SK-N-MC (cell line): ENCODE data around the gene CLIP1.
A peak's percentile ranks its signal among the peaks of the same experiment; 100 is the strongest.
"Not testable (repeated sequence)": the region's sequence is repeated elsewhere in the genome, so short reads cannot be mapped to it uniquely, and the experiment has no call there.

Source experiments
- DNase-seq: peaks from one replicate; pipeline ENCODE4 v3.0.0-alpha.2; 2011; ENCODE audit warnings: low read depth, low spot score
- H3K27ac ChIP-seq: fragments of 200-600 bp; sonication (generic); 2 replicates; pipeline ENCODE4 v1.5.1; 2016; ENCODE audit warnings: mixed run types
- H3K36me3 ChIP-seq: fragments of 200-600 bp; sonication (generic); 2 replicates; pipeline ENCODE4 v1.6.1; 2017; ENCODE audit warnings: antibody characterized with exemption, low read length, mixed read lengths; ENCODE audit not compliant: insufficient read depth
- H3K4me3 ChIP-seq: fragments of 200-600 bp; sonication (generic); 2 replicates; pipeline ENCODE4 v1.5.1; 2016
- H3K9ac ChIP-seq: fragments of 200-600 bp; sonication (generic); 2 replicates; pipeline ENCODE4 v1.8.0; 2017; ENCODE audit warnings: mixed run types, mixed read lengths; ENCODE audit not compliant: insufficient read length
- H3K9me3 ChIP-seq: fragments of 200-600 bp; sonication (generic); 2 replicates; pipeline ENCODE4 v1.6.1; 2017; ENCODE audit warnings: low read depth, mild to moderate bottlenecking, antibody characterized with exemption, low read length, moderate library complexity, mixed read lengths
- EZH2 ChIP-seq: fragments of 200-600 bp; sonication (generic); IDR thresholded peaks from one replicate; pipeline ENCODE4 v1.6.1; 2017; ENCODE audit warnings: antibody characterized with exemption
- FOXP2 ChIP-seq: optimal IDR thresholded peaks from 2 replicates; pipeline ENCODE3; 2011; ENCODE audit warnings: mild to moderate bottlenecking, moderate library complexity; ENCODE audit not compliant: insufficient read depth; ENCODE audit errors: extremely low read length, control extremely low read depth
- POLR2AphosphoS5 ChIP-seq: IDR thresholded peaks from 2 replicates; pipeline ENCODE4 v1.6.1; 2012; ENCODE audit warnings: mild to moderate bottlenecking, low read depth, low read length, borderline replicate concordance

The CLIP1 gene

GRCh38 chr12:122399592-122400373 is 22.7 kb downstream of the CLIP1 start:
- H3K9ac ChIP-seq: peak overlapping the region; percentile 44
- no peak for DNase-seq
- no peaks in the 10 kb centered on the region for H3K36me3 ChIP-seq
- H3K4me3 ChIP-seq: peak overlapping the region; percentile 55
- H3K9me3 ChIP-seq: no peaks in the 10 kb centered on the region
- H3K27ac ChIP-seq: peak overlapping the region; percentile 87
- TF ChIP-seq POLR2AphosphoS5 (no peak), EZH2 (no peak), FOXP2 (no peak)

DNA sequence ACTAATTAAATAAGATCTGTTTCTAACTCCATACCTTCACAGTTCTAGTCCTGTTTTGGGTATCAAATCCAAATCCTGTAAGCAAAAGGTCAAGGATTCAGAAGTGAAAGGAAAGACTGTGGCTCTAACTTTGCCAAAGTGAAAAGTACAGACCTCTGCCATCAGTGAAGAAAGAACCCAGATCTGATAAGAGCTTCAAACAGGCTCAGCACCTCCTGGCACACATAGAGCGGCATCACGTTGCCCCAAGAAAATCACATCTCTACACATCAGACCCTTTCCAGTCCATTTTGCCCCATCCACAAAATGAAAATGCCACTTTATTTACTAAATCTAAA is 23.2 kb downstream of the CLIP1 start:
- Histone ChIP-seq H3K9ac (peak overlapping the region; percentile 46), H3K36me3 (no peaks in the 10 kb centered on the region), H3K27ac (peak overlapping the region; percentile 87; the same call in 1 of the 2 replicates), H3K4me3 (no peak overlapping the region; the same call in 1 of the 2 replicates), H3K9me3 (no peaks in the 10 kb centered on the region)
- DNase-seq: no peak
- TF ChIP-seq POLR2AphosphoS5: no peak
- no peak for TF ChIP-seq FOXP2
- no peak for TF ChIP-seq EZH2

DNA sequence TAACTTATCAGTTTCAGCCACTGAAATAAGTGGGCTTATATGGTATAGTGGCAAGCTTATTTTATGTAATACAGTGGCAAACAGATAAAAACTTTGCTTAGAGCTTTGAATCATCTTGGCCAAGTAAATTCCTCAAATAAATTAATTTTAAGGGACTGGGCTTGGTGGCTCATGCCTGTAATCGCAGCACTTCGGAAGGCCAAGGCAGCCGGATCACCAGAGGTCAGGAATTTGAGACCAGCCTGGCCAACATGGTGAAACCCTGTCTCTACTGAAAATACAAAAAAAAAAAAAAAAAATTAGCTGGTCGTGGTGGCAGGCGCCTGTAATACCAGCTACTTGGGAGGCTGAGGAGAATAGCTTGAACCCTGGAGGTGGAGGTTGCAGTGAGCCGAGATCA is 24.5 kb downstream of the CLIP1 start:
- not testable (repeated sequence) for H3K36me3 ChIP-seq, H3K9ac ChIP-seq, H3K9me3 ChIP-seq, DNase-seq, H3K4me3 ChIP-seq, H3K27ac ChIP-seq

DNA sequence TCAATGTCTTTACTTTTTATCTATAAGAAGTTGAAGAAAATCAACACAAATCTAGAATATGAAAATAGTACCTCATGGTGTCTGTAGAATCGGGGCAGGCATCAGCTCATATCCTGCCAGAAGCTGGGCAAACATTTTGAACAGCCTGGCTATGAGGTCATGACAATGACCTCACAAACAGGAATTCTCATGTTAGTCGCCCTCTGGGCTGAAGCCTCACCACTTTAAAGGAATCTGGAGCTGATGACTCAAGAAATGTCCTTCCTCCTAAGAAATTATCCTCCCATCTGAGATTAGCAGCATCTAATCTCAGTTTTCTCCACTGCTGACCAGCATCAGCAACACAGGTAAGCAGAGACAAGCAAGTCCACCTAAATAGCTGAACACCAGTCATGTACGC is 27.1 kb downstream of the CLIP1 start:
- DNase-seq: no peak
- no peak overlapping the region for H3K4me3 ChIP-seq
- no peaks in the 10 kb centered on the region for H3K9me3 ChIP-seq
- H3K9ac ChIP-seq: no peak overlapping the region
- H3K36me3 ChIP-seq: no peaks in the 10 kb centered on the region
- peak overlapping the region; percentile 33 for H3K27ac ChIP-seq
- TF ChIP-seq EZH2: no peak

DNA sequence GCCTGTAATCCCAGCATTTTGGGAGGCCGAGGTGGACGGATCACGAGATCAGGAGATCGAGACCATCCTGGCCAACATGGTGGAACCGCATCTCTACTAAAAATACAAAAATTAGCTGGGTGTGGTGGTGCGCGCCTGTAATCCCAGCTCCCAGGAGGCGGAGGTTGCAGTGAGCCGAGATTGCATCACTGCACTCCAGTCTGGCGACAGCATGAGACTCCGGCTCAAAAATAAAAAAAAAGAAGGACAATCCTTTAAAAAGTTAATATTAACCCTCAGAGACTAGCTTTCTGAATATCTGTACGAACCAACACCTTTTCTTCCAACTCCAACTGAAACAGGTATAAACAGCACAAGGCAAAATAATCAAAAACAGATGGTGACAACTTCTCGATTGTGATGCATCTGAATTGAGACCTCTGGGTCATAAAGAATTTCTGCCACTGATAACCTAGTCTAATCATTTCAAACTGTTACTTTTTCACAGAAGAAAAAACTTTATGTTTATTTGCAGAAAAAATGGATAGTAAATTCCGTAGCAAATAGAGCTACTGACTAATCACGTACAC is 27.8 kb downstream of the CLIP1 start:
- no peak for DNase-seq
- Histone ChIP-seq H3K9me3 (no peaks in the 10 kb centered on the region), H3K36me3 (no peaks in the 10 kb centered on the region), H3K4me3 (no peak overlapping the region), H3K9ac (peak overlapping the region; percentile 53), H3K27ac (peak overlapping the region; percentile 33)
- TF ChIP-seq EZH2 (no peak), FOXP2 (no peak), POLR2AphosphoS5 (no peak)

- H3K4me3 ChIP-seq: no peak overlapping the region
- no peak for DNase-seq
- no peak overlapping the region for H3K27ac ChIP-seq
- no peaks in the 10 kb centered on the region for H3K36me3 ChIP-seq
- no peak overlapping the region for H3K9ac ChIP-seq
- H3K9me3 ChIP-seq: no peaks in the 10 kb centered on the region
- TF ChIP-seq EZH2 (no peak), POLR2AphosphoS5 (no peak), FOXP2 (no peak)
Measured at GRCh38 chr12:122393817-122394216, 28.7 kb downstream of the CLIP1 start.

- no peak for DNase-seq
- H3K4me3 ChIP-seq: no peak overlapping the region
- H3K9me3 ChIP-seq: no peaks in the 10 kb centered on the region
- TF ChIP-seq POLR2AphosphoS5 (no peak), EZH2 (no peak), FOXP2 (no peak)
- no peak overlapping the region for H3K27ac ChIP-seq
- no peaks in the 10 kb centered on the region for H3K36me3 ChIP-seq
- no peak overlapping the region for H3K9ac ChIP-seq
Measured at GRCh38 chr12:122392411-122392810, 30.1 kb downstream of the CLIP1 start.

- TF ChIP-seq EZH2: no peak
- no peak for TF ChIP-seq FOXP2
- TF ChIP-seq POLR2AphosphoS5: no peak
- H3K4me3 ChIP-seq: no peak overlapping the region
- no peak overlapping the region for H3K27ac ChIP-seq
- no peaks in the 10 kb centered on the region for H3K36me3 ChIP-seq
- H3K9me3 ChIP-seq: no peaks in the 10 kb centered on the region
- no peak for DNase-seq
- H3K9ac ChIP-seq: no peak overlapping the region
Measured at GRCh38 chr12:122389677-122390076, 32.8 kb downstream of the CLIP1 start.

DNA sequence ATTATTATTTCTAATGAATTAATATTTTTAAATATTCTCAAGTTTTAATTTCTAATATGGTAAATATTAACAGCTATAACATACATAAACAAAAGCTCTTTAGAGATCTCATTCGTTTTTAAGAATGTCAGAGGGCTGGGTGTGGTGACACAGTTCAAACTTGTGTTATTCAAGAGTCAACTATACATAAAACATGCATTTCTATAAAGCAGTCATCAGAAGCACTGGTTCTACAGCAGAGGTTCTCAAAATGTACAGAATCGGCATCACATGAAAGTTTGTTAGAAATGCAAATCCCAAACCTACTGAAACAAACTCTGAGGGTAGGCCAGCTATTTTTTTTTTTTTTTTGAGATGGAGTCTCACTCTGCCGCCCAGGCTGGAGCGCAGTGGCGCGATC is 34.6 kb downstream of the CLIP1 start:
- TF ChIP-seq EZH2 (no peak), POLR2AphosphoS5 (no peak), FOXP2 (no peak)
- Histone ChIP-seq H3K4me3 (no peak overlapping the region), H3K9me3 (no peaks in the 10 kb centered on the region), H3K36me3 (no peaks in the 10 kb centered on the region), H3K27ac (no peak overlapping the region), H3K9ac (no peak overlapping the region)
- DNase-seq: no peak
